Left kidney (tissue), 2 donors: ENCODE data around the gene KDM5B. TPM values are rescaled to one million over a fixed set of nuclear protein-coding genes. Genes with fewer than 3 reads are reported as not detected.
A peak's percentile ranks its signal among the peaks of the same experiment; 100 is the strongest.
"Not testable (repeated sequence)": the region's sequence is repeated elsewhere in the genome, so short reads cannot be mapped to it uniquely, and the experiment has no call there.

Experiments used
- DNase-seq: peaks from one replicate; pipeline ENCODE4 v3.0.0-alpha.2; 2013
- polyA plus RNA-seq: library from polyadenylated mRNA; unstranded; fragments of 120-200 nt; gene quantifications from one replicate; pipeline ENCODE4 v1.2.1, GENCODE V29; 2013; ENCODE audit not compliant: insufficient read length

The KDM5B gene
- polyA plus RNA-seq, 1 donor: 108 TPM

GRCh38 chr1:202818819-202819218 lies 10.6 kb upstream of the KDM5B start:
- no peak for DNase-seq

DNA sequence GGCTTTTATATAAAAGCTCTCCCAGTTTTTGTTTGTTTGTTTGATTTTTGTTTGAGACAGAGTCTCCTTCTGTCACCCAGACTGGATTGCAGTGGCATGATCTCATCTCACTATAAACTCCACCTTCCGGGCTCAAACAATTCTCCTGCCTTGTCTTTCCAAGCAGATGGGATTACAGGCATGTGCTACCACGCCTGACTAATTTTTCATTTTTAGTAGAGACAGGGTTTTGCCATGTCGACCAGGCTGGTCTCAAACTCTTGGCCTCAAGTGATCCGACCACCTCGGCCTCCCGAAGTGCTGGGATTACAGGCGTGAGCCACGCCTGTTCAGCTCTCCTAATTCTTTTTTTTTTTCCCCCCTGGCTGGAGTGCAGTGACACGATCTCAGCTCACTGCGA lies 6.9 kb upstream of the KDM5B start:
- no peak for DNase-seq

GRCh38 chr1:202812176-202813026 lies 4.2 kb upstream of the KDM5B start:
- DNase-seq: no peak

- DNase-seq: no peak
These were observed 3.3 kb upstream of the KDM5B start for GRCh38 chr1:202811296-202812175.

GRCh38 chr1:202810615-202811295 lies 2.5 kb upstream of the KDM5B start, which contains the start of gene PCAT6:
Gene PCAT6, plus strand, starts transcription at chr1:202810954.
- DNase-seq: peak; percentile 96

- DNase-seq: no peak
These were observed 2.0 kb upstream of the KDM5B start for GRCh38 chr1:202810193-202810614.

- DNase-seq: no peak
These were observed 1.5 kb upstream of the KDM5B start for GRCh38 chr1:202809597-202810159.

- no peak for DNase-seq
These were observed 733 bp downstream of the KDM5B start for GRCh38 chr1:202807451-202807925.

DNA sequence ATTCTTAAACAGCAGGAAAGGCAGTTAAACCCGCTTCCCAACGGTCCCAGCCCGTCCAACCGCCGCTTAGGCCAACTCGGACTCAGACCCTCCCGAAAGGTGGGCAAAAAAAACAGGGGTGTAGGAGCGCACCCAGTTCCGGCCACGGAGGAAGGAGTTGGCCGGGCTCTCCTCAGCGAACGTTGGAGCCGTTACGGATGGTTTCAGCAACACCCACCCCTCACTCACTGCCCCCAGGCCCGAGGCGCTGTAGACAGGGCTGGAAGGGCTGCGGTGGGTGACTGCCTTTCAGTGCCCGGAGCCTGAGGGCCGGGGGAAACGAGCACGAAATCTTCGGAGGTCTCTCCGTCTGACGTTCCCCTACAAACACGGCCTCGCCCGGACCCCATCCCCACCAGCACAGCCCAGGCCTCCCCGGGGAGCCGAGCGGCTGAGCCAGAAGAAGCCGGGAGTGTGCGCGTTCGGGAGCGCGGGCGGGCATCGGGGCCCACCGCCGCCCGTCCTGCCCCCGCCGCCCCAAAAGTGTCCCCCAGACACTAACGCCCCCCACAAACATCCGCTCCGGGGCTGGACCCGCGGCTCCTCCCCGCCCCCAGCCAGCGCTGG lies 1.3 kb downstream of the KDM5B start:
- DNase-seq: no peak

GRCh38 chr1:202805886-202806844 lies 2.1 kb downstream of the KDM5B start:
- DNase-seq: no peak

- DNase-seq: no peak
These were observed 4.1 kb downstream of the KDM5B start for GRCh38 chr1:202804126-202804525.

GRCh38 chr1:202802998-202803932 lies 5.0 kb downstream of the KDM5B start:
- DNase-seq: no peak

DNA sequence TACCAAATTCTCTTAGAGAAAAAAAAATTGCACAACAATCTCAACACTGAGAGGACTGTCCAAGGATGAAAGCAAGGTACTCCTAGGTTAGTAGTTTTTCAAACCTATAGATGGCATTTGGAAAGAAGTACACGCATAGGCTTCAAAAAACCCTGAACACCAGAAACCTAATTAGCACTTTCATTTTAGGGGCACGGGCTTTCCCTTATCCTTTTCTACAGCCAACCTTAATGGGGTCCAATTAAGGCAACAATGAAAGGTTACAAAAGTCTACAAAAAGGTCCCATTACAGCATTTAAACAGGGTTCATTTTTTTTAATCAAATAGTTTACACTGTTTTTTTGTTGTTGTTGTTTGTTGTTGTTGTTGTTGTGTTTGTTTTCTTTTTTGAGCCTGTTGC lies 6.2 kb downstream of the KDM5B start:
- DNase-seq: no peak

GRCh38 chr1:202801175-202801574 lies 7.0 kb downstream of the KDM5B start:
- no peak for DNase-seq

DNA sequence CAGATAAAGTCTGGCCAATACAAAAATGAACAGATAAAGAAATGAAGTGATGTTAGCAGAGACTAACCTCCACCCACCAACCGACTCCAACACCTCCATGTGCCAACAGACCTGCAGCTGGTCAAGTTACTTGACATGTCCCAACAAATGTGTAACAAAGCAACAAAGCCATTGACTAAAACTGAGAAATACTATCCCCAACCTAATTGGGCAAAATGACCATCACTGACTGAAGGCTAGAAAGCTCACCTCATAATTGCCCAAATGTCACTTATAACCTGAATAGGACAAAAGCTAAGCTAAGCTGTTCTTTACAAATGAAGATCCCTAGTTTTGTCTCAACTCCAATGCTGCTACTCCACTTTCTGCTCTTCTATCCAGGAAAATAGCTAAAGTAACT lies 7.5 kb downstream of the KDM5B start:
- DNase-seq: no peak

GRCh38 chr1:202798792-202799331 lies 9.4 kb downstream of the KDM5B start:
- no peak for DNase-seq

GRCh38 chr1:202798260-202798659 lies 10.0 kb downstream of the KDM5B start:
- no peak for DNase-seq

GRCh38 chr1:202796670-202797069 lies 11.6 kb downstream of the KDM5B start:
- no peak for DNase-seq

GRCh38 chr1:202794931-202795330 lies 13.3 kb downstream of the KDM5B start:
- not testable (repeated sequence) for DNase-seq
